RKO (cell line): ENCODE measurements around the gene KCTD13.
"Not testable (repeated sequence)": the region's sequence is repeated elsewhere in the genome, so short reads cannot be mapped to it uniquely, and the experiment has no call there.

Source experiments
- DNase-seq: peaks from one replicate; pipeline ENCODE4 v3.0.0-alpha.2; 2016; ENCODE audit warnings: low spot score

KCTD13 gene

GRCh38 chr16:29925781-29926710 is at the start of gene KCTD13:
TSS of gene KCTD13 (minus strand) at chr16:29926226. CDS start at chr16:29926033, 193 bp downstream.
- peak; percentile 83 for DNase-seq

GRCh38 chr16:29975134-29975538 is 49.1 kb upstream of the KCTD13 start:
- no peak for DNase-seq

- DNase-seq = no peak
These were observed 48.5 kb upstream of the KCTD13 start for GRCh38 chr16:29974291-29975133.

DNA sequence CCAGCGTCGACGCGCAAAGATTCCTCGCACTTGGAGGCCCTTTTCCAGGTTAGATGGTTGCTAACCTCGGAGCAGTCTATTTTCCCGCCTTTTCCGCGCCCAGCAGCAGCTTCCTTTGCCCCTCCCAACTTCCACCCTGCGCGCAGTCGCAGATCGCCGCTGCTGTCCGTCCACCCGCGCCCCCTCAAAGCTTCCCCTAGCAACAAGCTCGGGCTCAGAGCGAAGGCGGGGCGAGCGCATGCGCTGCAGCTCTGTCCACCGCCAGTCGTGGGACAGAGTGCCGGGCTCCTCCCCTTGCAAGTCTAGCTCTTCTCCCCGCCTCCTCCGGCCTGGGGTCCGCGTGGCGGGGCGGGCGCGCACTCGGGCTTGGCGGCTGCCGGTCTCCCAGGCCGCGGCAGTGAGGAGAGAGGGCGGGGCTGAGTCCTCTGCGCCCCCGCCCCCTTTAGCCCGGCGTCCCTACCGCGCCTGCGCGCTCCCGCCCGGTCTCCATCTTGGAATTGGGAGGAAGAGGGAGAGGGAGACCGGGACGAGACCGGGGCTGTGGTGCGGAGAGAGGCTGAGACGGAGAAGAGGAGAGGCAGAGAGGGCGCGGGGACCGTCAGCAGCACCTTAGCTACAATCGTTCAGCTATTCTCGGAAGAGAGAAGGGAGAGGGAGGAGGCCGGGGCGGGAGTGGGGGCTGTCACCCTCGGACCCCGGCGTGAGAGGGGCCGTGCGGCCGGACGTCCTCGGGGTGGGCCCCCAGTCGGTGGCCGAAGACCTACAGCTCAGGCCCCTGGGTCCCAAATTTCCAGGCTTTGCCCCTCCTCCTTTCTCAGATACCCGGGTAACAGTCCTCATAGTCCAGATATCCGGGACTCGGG is 47.6 kb upstream of the KCTD13 start, which contains the start of gene TAOK2:
TSS of gene TAOK2 (plus strand) at position 485 of the 863 bp plus-strand sequence. CDS start 3,905 bp downstream, outside the sequence.
- peak; percentile 98 for DNase-seq

DNA sequence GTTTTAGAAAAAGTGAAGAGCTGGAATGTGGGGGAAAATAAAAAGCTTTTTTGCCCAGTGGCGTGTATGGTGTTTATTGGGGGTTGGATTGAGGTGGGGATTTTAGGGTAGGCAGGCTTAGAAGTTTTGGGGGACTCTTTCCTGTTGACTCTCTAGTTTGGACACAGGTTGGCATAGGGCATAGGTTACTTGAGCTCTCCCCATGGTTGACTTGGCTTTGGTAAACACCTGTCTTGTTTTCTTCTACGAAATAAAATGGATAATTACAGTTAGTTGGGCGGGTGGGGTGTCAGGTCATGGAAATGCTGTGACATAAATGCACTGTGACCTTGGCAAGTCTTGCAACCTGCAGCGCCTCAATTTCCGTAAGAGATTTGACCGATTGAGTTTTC is 47.0 kb upstream of the KCTD13 start:
- no peak for DNase-seq

- DNase-seq = no peak
These were observed 46.5 kb upstream of the KCTD13 start for GRCh38 chr16:29972500-29972899.

DNA sequence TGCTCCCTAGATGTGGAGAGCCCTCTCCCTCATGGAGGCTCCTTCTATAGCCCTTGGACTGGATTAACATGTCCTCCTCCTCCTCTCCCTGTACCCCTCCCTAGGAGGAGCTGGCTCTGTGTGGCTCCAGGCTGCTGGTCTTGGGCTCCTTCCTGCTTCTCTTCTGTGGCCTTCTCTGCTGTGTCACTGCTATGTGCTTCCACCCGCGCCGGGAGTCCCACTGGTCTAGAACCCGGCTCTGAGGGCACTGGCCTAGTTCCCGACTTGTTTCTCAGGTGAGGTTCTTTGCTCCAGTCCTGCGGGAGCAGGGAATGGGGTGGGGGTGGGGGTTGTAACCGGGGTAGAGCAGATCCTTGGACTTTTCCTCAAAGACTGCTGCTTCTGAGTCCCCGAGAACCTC is 45.3 kb upstream of the KCTD13 start:
- no peak for DNase-seq

GRCh38 chr16:29968205-29968604 is 42.2 kb upstream of the KCTD13 start:
- DNase-seq = no peak

- no peak for DNase-seq
These were observed 37.2 kb upstream of the KCTD13 start for GRCh38 chr16:29963021-29963743.

- DNase-seq = no peak
These were observed 36.4 kb upstream of the KCTD13 start for GRCh38 chr16:29962344-29962994.

- DNase-seq = peak; percentile 85
These were observed 35.7 kb upstream of the KCTD13 start, which contains the start of gene TMEM219 for GRCh38 chr16:29961479-29962343. TSS of gene TMEM219 (plus strand) at chr16:29962079. CDS start at chr16:29963144, 1,065 bp downstream.

GRCh38 chr16:29961127-29961478 is 35.1 kb upstream of the KCTD13 start:
- no peak for DNase-seq

- DNase-seq = not testable (repeated sequence)
These were observed 33.8 kb upstream of the KCTD13 start for GRCh38 chr16:29959821-29960220.

DNA sequence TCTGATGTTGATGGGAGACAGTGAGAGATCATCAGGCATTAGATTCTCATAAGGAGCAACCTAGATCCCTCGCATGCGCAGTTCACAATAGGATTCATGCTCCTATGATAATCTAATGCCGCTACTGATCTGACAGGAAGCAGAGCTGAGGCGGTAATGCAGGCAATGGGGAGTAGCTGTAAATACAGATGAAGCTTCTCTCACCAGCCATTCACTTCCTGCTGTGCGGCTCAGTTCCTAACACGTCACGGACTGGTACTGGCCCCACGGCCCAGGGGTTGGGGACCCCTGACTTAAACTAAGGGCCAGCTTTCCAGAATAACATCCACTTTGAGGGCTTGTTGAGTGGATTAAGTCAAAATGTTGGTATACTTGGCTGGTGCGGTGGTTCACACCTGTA is 33.3 kb upstream of the KCTD13 start:
- DNase-seq = no peak

- no peak for DNase-seq
These were observed 32.7 kb upstream of the KCTD13 start for GRCh38 chr16:29958756-29959155.

GRCh38 chr16:29951625-29952365 is 25.8 kb upstream of the KCTD13 start:
- DNase-seq = no peak

- DNase-seq = no peak
These were observed 24.9 kb upstream of the KCTD13 start for GRCh38 chr16:29950806-29951461.

GRCh38 chr16:29947897-29948296 is 21.9 kb upstream of the KCTD13 start:
- no peak for DNase-seq
